HepG2 (cell line): ENCODE data around the gene SAA1. TPM values are rescaled to one million over a fixed set of nuclear protein-coding genes. Genes with fewer than 3 reads are reported as not detected.
A peak's percentile ranks its signal among the peaks of the same experiment; 100 is the strongest.
"Not testable (repeated sequence)": the region's sequence is repeated elsewhere in the genome, so short reads cannot be mapped to it uniquely, and the experiment has no call there.

Source experiments
- ATAC-seq: fragments of 200-7000 bp; cut with Tn5 transposase; 3 replicates; pipeline ENCODE4 v1.9.1; 2020; ENCODE audit warnings: mild to moderate bottlenecking, moderate library complexity
- BruUV-seq: library from RNA; stranded (reverse); fragments of 400-500 nt; replicated peaks from 2 replicates; lab custom pipeline; 2021; lab: Mats Ljungman, UMichigan
- CTCF ChIA-PET: fragments of 300-600 bp; formaldehyde crosslinking; extraction: SDS; loops from one replicate; lab custom pipeline; 2021; ENCODE audit warnings: low total read pairs, inconsistent platforms, low intra/inter-chr PET ratio; lab: Yijun Ruan, JAX
- POLR2A ChIA-PET: fragments of 350-600 bp; sonication (Branson Sonifier 250); formaldehyde crosslinking; loops from one replicate; lab custom pipeline; 2020; ENCODE audit warnings: antibody characterized with exemption, inconsistent platforms; lab: Yijun Ruan, JAX
- DNase-seq: peaks from one replicate; pipeline ENCODE4 v3.0.0-alpha.2; 2015; ENCODE audit warnings: low spot score
- FAIRE-seq: peaks from 3 replicates; lab custom pipeline; 2011; peaks lifted over from hg19 to GRCh38; lab: Jason Lieb, UNC
- H2AFZ ChIP-seq: one replicate; pipeline ENCODE4 v1.6.1; 2011; ENCODE audit warnings: low read length, inconsistent platforms
- H3K27ac ChIP-seq: fragments of 300-600 bp; 3 replicates; pipeline ENCODE4 v1.8.0; 2011; ENCODE audit warnings: mixed run types, mild to moderate bottlenecking, mixed read lengths, low read length, inconsistent platforms; ENCODE audit not compliant: insufficient read depth; ENCODE audit errors: extremely low read length
- H3K27me3 ChIP-seq, 2 experiments: fragments of 200-600 bp in 1 of 2; 2 replicates in 1 of 2; 3 replicates in 1 of 2; pipeline versions ENCODE4 v1.6.0 to v1.8.0; 2011; ENCODE audit warnings: low read length in 2 of 2, mild to moderate bottlenecking in 2 of 2, moderate library complexity in 2 of 2, inconsistent platforms in 1 of 2; ENCODE audit not compliant: insufficient read depth in 2 of 2, control insufficient read depth in 1 of 2
- H3K36me3 ChIP-seq, 2 experiments: fragments of 200-600 bp in 1 of 2; replicated peaks in 1 of 2; 2 replicates in 1 of 2; 3 replicates in 1 of 2; pipeline versions ENCODE4 v1.5.1 to v1.8.0; 2011; ENCODE audit warnings: low read length in 2 of 2, inconsistent platforms in 1 of 2; ENCODE audit not compliant: insufficient read depth in 2 of 2, control insufficient read depth in 1 of 2
- H3K4me1 ChIP-seq: 2 replicates; pipeline ENCODE4 v1.5.1; 2012; ENCODE audit warnings: low read length, inconsistent platforms; ENCODE audit not compliant: insufficient read depth
- H3K4me2 ChIP-seq: 2 replicates; pipeline ENCODE4 v1.6.0; 2011; ENCODE audit warnings: low read depth, low read length, inconsistent platforms
- H3K4me3 ChIP-seq, 3 experiments: fragments of 200-600 bp in 1 of 3; sonication (generic), shearing (Covaris generic) in 1 of 3; replicated peaks in 1 of 3; 2 replicates each; pipeline ENCODE4 v1.5.1; 2011 to 2016; ENCODE audit warnings: low read length in 3 of 3, inconsistent platforms in 2 of 3, low read depth in 2 of 3, mild to moderate bottlenecking in 2 of 3, control low read depth in 1 of 3, mixed read lengths in 1 of 3; ENCODE audit not compliant: insufficient read depth in 1 of 3
- H3K79me2 ChIP-seq: one replicate; pipeline ENCODE4 v1.6.1; 2011; ENCODE audit warnings: low read length, inconsistent platforms; ENCODE audit not compliant: insufficient read depth
- H3K9ac ChIP-seq: 2 replicates; pipeline ENCODE4 v1.6.0; 2011; ENCODE audit warnings: mild to moderate bottlenecking, low read depth, low read length, inconsistent platforms; ENCODE audit not compliant: insufficient read depth
- H3K9me3 ChIP-seq: 2 replicates; pipeline ENCODE4 v1.5.1; 2012; ENCODE audit warnings: mild to moderate bottlenecking, low read length
- H4K20me1 ChIP-seq: 2 replicates; pipeline ENCODE4 v1.6.0; 2011; ENCODE audit warnings: inconsistent platforms, mild to moderate bottlenecking, low read length, moderate library complexity; ENCODE audit not compliant: insufficient read depth
- CEBPB ChIP-seq: IDR thresholded peaks from 2 replicates; pipeline ENCODE4 v1.6.1; 2011; ENCODE audit warnings: low read depth, low read length, improper control_type of control experiment, borderline replicate concordance
- WGBS: methylation state at CpG from one replicate; pipeline ENCODE4 v1.1.6; 2017; ENCODE audit warnings: low lambda C conversion rate; 5-methylcytosine and 5-hydroxymethylcytosine counted together
- in situ Hi-C: cut with HindIII; loops from 2 replicates; pipeline ENCODE4 v1.10.0; 2017; ENCODE audit warnings: low pct_unique_long_range_greater_than_20kb; ENCODE audit not compliant: extremely low pct_ligation_motif_present
- intact Hi-C: fragments of 100-400 bp; cut with micrococcal nuclease; formaldehyde crosslinking; loops from one replicate; pipeline ENCODE4 v1.10.0; 2022; ENCODE audit not compliant: unreplicated experiment
- polyA plus RNA-seq, 8 experiments: library from polyadenylated mRNA; depleted of rRNA in 3 of 8; stranded (reverse) in 7 of 8; unstranded in 1 of 8; fragments of >200 nt; fragmentation: Illumina TruSeq in 4 of 8; extraction: Trizol in 4 of 8; gene quantifications; 2 replicates each; pipeline versions ENCODE4 v1.2.1 to v1.2.3, GENCODE V29; 2011 to 2016; ENCODE audit warnings: low read depth in 4 of 8, missing spikeins in 1 of 8, mixed read lengths in 1 of 8; ENCODE audit not compliant: insufficient read depth in 1 of 8
- total RNA-seq, 5 experiments: library from RNA; depleted of rRNA; stranded (reverse); fragments of >200 nt; fragmentation: Illumina TruSeq; extraction: Trizol; gene quantifications; 2 replicates each; pipeline ENCODE4 v1.2.3, GENCODE V29; 2016; ENCODE audit warnings: low read depth in 1 of 5

SAA1 gene
- total and polyA plus RNA-seq, 2 of the 13 experiments (the other 11 are each of a cell fraction or from before 2014, with no cell fraction given): not detected

DNA sequence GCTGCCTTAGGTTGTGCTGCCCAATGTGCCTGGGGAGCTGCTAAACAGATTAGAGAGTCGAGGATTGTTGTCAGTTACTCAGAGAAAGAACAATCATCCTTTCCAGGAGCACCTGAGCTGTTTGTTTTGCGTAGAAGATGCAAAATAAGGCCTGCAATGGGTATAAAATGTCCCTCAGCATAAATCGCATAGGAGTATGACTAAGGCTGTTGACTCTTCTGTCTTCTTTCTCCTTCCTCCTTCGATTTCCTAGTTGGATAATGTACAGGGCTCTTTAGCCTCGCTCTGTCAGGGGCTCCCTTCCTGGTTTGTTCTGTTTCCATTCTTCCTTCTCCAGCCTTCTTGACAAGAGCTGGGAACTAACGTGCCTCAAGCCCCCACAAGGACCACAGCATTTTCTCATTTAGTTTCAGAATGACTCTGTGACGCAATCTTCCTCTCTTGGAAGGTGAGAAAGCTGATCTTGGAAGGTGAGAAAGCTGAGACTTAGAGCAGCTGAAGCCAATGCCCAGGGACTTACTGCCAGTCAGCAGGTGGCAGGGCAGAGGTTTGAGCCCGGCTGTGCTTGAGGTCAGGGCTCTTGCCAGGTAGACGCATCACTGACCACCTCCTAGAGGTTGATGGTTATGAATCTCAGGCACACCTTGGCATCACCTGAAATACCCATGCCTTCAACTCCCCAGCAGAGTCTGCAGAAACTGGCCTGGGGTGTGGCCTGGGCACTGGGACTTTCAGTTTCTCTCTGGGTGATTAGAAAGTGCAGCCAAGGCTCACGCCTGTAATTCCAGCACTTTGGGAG lies 1.5 kb downstream of the SAA1 start:
- TF ChIP-seq CEBPB: peak; percentile 11; the same call in 1 of the 2 replicates
- H3K4me2 ChIP-seq, H4K20me1 ChIP-seq, H3K9ac ChIP-seq, DNase-seq, ATAC-seq, H3K27me3 ChIP-seq, CTCF ChIA-PET, BruUV-seq, FAIRE-seq, H3K9me3 ChIP-seq, H3K36me3 ChIP-seq, in situ Hi-C loops, H3K79me2 ChIP-seq, H3K27ac ChIP-seq, H2AFZ ChIP-seq, H3K4me3 ChIP-seq, intact Hi-C loops, POLR2A ChIA-PET: not testable (repeated sequence)
- H3K4me1 ChIP-seq: peaks cover 35% of the 10 kb centered on the region
- 70% methylated on average over 9 of the region's 10 CpGs for WGBS

GRCh38 chr11:18269252-18269651 lies 3.2 kb downstream of the SAA1 start:
- peaks cover 17% of the 10 kb centered on the region for H3K4me1 ChIP-seq
- H3K27ac ChIP-seq, H3K79me2 ChIP-seq, H3K4me3 ChIP-seq, H3K9me3 ChIP-seq, intact Hi-C loops, H3K36me3 ChIP-seq, H2AFZ ChIP-seq, H3K4me2 ChIP-seq, FAIRE-seq, DNase-seq, H3K27me3 ChIP-seq, CTCF ChIA-PET, H3K9ac ChIP-seq, in situ Hi-C loops, POLR2A ChIA-PET, BruUV-seq, H4K20me1 ChIP-seq: not testable (repeated sequence)
- peak; percentile 41 for ATAC-seq
- WGBS: no CpG with 5 or more reads among the region's 5 CpGs
